HG02884 (cell line): ENCODE data around the gene SLC5A2.
"Not testable (repeated sequence)": the region's sequence is repeated elsewhere in the genome, so short reads cannot be mapped to it uniquely, and the experiment has no call there.

Experiments
- ATAC-seq: cut with Tn5 transposase; IDR thresholded peaks from one replicate; pipeline ENCODE4 v1.9.1; 2021; ENCODE audit warnings: mild to moderate bottlenecking, moderate library complexity; ENCODE audit not compliant: unreplicated experiment

SLC5A2 gene

GRCh38 chr16:31523768-31524167, 40.8 kb downstream of the SLC5A2 start:
- not testable (repeated sequence) for ATAC-seq

GRCh38 chr16:31525113-31525512, 42.2 kb downstream of the SLC5A2 start:
- ATAC-seq, result no peak

DNA sequence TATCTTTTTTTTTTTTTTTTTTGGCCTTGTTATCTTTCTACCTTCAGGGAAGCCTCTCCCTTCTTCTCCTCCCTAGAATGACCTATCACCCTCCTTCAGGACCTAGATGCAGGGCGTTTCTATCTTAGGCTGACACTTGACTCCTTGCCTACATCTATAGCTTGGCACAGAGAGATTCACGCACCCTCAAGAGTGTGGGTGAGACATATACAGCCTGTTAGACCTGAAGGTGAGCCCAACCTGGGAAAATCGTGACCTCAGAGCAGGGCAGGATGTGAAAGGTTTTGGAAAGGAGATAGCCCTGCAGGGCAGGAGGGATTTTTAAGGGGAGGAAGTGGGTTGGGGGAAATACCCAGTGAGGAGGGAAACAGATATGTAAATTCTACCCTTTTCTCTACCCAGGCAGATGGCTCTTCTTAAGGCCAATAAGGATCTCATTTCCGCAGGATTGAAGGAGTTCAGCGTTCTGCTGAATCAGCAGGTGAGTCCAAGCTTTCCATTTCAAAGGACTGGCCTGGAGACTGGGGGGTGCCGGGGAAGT, 44.9 kb downstream of the SLC5A2 start, which contains the start of gene AHSP:
AHSP (plus strand) TSS at position 167 of the 541 bp plus-strand sequence; CDS start at position 407, 240 bp downstream.
- no peak for ATAC-seq

DNA sequence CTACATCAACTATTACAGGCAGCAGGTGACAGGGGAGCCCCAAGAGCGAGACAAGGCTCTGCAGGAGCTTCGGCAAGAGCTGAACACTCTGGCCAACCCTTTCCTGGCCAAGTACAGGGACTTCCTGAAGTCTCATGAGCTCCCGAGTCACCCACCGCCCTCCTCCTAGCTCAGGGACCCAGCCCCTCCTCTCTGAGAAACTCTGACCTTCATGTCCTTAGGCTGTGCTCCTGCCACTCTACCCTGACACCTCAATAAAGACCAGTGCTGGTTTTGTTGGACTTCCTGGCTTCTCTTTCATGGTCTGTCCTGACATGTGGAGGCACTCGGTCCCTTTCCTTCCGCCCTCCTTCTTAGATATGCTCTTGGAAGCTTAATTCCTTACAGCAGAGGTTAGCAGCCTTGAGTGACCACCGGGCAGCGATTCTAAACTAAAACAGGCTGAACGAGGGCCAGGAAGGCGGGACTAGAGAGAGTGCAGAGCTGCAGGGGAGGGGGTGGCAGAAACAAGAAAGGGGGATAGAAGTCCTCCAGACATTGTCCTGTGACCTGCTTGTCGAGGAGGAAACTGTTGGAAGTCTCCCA, 45.7 kb downstream of the SLC5A2 start:
- no peak for ATAC-seq

DNA sequence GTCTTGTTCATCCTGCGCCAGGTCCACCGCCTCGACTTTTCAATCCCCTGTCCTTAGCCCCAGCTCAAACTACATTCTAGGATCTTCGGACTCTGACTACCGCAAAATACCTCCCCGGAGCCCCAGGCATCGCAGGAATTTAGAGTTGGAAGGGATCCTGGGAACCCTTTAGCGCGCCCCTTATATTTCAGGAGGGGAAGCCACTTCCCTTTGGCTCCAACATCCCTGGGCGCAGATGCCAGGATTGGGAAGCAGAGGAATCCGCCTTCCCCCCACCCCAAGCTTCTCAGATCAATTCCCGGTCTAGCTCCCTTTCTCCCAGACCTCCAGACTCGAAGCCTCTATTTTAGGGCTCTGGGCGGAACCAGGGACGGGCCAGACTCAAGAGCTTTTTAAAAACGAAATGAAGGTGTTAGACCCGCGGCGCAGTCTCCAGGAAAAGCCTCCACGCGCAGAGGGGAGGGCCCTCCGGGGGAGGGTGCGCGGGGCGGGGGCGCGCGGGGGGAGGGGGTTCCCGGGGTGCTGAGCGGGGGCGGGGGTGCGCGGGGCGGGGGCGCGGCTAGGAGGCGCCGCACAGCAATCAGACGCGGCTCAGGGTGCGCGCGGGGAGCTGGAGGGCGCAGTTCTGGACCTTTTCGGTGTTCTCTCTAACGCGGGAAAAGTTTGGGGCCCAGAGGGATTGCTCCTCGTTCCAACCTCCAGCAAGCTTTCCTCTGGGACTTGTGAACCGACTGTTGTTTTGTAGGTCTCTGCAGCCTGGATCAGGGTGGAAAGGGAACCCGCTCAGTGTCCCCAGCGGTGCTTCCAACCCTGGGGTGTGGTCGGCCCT, 46.4 kb downstream of the SLC5A2 start:
- no peak for ATAC-seq

- ATAC-seq, result no peak
Measured at GRCh38 chr16:31529937-31530312, 47.0 kb downstream of the SLC5A2 start.

DNA sequence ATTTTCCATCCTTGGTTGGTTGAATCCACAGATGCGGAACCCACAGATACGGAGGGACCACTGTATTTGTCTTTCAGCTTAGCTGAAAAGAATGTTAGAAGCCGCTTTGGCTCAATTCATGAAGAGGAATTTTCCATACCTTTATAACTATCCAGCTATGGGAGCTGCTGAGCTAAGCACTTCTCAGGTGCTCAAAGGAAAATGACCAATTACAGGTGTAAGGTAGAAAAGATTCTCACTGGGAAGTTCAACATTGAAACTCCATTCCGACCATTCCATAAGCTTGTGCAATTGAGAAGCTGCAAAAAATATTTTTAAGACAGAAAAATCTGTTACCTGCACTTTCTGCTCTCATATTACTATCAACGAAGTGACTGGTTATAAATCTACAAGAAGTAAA, 47.5 kb downstream of the SLC5A2 start:
- ATAC-seq, result no peak

- no peak for ATAC-seq
Measured at GRCh38 chr16:31531096-31531495, 48.2 kb downstream of the SLC5A2 start.

DNA sequence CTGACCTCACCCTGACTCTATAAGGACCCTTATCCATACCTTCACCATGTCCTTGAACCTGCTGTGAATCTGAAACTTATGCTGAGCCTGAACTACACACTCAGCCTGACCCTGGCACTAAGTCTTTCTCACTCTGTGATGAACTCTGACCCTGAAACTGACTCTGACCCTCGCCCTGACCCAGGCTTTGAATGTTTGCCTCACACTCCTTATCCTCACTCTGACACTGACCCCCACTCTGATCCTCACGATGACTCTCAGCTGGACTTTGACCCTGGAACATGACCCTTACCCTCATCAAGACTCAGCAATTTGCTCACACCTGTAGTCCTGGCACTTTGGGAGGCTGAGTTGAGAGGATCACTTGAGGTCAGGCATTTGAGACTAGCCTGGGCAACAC, 49.2 kb downstream of the SLC5A2 start:
- no peak for ATAC-seq

DNA sequence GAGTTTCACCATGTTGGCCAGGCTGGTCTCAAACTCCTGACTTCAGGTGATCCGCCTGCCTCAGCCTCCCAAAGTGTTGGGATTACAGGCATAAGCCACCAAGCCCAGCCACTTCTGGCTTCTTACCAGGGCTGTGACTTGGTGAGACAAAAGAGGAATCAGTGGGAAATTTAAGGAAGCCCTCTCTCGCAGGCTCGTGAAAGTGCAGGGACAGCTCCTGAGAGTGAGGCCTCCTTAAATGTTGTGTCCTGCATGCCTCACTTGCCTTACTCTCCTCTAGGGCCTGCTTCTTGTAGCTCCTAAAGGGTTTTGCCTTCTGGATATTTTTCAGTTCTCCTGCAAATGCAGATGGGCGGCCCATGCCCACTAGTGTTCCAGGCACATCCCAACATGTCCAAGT, 50.0 kb downstream of the SLC5A2 start:
- ATAC-seq, result no peak

DNA sequence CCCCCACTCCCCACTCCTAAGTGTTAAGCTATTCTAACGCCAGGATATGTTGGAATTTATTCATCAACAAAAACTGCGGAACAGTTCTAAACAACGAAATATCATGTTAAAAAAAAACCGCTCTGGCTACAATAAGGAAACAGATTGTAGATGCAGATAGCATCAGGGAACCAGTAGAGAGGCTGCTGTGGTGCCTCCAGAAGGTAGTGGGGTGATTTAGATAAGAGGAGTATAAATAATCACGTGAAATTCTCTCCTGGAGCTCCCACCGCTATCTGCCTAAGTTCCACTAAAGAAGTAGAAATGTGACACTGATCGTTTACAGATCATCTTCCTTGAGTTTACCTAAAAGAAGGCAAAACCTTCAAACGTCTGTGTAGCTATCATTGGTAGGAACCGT, 52.8 kb downstream of the SLC5A2 start:
- no peak for ATAC-seq

- no peak for ATAC-seq
Measured at GRCh38 chr16:31536804-31537361, 54.0 kb downstream of the SLC5A2 start.

GRCh38 chr16:31537362-31538242, 54.7 kb downstream of the SLC5A2 start:
- ATAC-seq, result no peak

DNA sequence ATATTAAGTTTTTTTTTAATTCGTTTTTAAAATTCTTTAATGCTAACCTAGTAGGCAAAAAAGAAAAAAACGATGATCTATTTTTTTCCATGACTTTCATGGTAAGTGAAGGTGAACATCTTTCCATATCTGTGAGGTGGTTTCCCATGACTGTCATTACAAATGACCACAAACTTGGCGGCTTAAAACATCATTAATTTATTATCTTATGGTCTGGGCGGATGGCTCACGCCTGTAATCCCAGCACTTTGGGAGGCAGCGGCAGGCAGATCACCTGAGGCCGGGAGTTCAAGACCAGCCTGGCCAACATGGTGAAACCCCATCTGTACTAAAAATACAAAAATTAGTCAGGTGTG, 55.3 kb downstream of the SLC5A2 start:
- not testable (repeated sequence) for ATAC-seq

DNA sequence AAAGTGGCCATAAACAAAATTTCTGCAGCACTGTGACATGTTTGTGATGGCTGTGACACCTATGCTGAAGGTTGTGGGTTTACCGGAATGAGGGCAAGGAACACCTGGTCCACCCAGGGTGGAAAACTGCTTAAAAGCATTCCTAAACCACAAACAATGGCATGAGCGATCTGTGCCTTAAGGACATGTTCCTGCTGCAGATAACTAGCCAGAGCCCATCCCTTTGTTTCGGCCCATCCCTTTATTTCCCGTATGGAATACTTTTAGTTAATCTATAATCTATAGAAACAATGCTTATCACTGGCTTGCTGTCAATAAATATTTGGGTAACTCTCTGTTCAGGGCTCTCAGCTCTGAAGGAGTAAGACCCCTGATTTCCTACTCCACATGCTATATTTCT, 56.8 kb downstream of the SLC5A2 start:
- ATAC-seq, result not testable (repeated sequence)
